GM18511 (cell line): Measurements from ENCODE around the gene MYH7.
"Not testable (repeated sequence)": the region's sequence is repeated elsewhere in the genome, so short reads cannot be mapped to it uniquely, and the experiment has no call there.

Source experiments
- ATAC-seq: cut with Tn5 transposase; IDR thresholded peaks from one replicate; pipeline ENCODE4 v1.9.1; 2021; ENCODE audit warnings: mild to moderate bottlenecking, moderate library complexity; ENCODE audit not compliant: unreplicated experiment

Gene MYH7

DNA sequence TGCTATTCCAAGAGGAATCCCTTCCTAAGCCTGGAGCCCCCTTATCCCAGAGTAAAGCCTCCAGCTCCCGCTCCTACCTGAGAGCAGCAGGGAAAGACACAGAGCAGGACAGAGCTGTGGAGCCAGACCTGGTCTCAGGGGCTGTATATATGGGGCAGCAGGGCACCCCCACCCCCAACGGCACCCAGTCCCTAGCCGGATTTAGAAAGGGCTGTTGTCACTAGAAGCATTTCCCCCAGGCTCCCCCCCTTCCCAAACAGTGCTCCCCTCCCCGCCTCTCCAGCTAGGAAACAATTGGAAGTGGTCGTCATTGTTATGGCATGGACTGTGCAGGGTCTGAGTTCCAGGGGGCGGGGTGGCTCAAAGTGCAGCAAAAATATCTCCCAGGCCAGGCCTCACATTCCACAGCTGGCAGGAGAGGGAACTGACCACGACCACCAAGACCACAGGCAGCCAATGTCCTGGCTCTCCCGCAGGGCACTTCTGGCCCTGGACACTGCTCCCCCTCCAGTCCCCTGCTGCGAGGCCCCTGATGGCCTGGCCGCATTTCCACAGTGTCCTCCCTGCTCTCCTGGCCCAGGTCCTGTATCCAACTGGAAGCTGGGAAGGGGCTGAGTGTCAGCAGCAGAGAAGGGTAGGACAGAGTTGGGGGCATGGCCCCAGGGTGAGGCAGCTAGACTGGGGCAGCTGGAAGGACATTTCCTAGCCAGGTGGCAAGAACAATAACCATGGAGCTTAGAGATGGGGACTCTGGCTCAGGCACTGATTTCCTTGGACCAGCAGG, at the start of gene MYH7:
Gene MYH7, minus strand, starts transcription at position 118 of the 784 bp plus-strand sequence. CDS start 1,928 bp downstream, outside the sequence.
- ATAC-seq = no peak

DNA sequence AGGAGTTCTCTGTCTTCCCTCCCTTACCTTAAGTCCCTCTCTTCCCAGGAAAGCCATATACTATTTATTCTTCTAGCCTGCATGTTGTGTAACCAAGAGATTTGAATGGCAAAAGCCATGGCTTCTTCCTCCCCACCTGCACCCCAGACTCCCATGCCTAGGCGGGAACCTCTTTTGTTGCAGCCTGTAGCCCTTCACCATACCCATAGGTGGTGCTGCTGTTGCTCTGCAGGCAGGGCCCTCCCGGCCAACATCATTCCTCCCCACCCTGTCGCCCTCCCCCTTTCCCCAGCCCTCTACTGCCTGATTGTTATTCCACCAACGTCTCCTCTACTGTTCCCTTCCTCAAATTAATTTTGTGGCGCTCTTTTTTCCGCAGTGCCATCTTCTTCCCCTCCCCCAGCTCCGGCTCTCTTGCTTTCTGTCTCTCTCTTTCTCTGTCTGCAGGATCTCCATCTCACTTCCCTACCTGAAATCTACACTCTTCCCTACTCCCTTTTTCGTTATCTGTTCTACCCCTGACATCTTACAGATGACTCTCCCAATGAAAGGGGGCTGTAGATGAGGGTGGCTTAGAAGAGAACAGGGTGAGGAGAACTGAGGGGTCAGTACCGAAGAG, 47.9 kb upstream of the MYH7 start:
- ATAC-seq = no peak

DNA sequence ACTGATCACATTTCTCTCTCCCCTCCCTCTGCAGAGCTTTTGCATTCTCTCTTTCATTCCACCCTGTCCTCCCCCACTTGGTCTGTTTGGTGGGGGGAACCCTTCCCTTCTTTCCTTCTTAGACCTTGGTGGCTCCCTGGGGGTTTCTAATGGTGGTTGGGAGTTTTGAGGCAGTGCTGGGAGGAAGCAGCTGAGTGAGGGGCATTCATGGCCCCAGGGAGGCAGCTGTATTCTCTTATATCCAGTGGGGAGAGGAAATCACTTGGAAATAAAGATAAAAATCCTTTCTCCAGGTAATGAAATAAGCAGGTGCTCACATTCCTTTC, 47.3 kb upstream of the MYH7 start:
- no peak for ATAC-seq

DNA sequence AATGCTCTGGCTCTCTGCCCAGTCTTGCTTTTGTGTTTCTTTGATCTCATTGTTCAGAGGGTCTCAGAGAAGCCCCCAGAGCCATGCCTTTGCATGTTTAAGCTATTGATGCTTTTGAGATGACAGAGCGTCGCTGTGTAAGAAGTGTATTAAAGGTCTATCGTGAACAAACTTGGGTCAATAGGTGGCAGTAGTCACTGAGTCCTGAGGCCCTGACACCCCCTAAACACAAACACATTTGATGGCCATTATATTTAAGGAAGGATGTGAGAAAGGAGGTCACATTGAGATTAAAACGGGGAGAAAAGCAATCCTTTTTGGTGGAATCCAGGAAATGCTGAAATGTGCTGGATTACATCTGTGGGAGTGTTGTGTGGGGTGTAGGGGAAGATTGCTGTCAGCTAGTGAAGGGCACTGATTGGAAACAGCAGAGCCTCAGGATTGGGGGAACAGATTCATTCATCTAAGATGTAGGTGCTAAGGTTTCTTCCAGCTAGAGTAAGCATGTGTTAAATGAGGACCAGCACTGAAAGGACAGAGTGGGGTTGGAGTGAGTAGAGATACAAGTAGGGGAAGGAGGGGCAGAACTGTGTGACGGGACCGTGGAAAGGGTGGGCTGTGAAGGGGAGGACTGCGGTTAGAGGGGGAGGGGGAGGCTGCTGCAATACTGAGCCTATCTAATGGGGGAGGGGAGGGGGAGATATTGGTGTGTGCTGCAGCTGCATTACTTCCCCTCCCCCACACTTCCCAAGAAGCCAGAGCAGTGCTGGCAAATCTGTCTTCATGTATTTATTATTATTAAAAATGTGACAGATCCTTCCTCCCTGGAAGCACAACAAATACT, 46.7 kb upstream of the MYH7 start:
- ATAC-seq = no peak

DNA sequence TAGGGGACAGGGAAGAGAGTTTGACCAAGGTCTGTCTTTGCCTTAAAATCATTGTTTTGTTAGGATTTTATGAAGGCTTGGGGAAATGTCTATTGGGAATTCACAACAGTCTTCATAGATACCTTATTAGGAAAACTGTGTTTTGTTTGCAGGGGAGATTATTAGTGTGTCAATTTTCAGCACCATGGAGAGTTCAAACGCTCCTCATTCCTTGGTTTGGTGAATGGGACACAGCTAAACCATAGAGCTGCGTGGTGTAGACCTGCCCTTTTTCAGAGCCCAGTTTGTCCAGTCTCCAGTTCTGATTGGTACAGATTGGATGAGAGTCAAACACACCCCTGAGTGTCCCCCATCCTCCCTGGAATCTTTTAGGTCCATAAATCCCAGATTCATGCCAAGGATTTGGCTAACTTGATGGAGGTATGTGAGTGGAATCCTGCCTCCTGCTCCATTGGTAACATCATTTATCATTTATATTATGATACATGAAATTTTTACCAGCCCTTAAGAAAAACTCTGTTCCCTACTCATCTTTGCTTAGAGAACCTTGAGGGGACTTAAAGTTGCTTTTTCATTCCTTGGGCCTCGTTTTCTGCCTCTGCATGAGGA, 46.0 kb upstream of the MYH7 start:
- ATAC-seq = no peak

DNA sequence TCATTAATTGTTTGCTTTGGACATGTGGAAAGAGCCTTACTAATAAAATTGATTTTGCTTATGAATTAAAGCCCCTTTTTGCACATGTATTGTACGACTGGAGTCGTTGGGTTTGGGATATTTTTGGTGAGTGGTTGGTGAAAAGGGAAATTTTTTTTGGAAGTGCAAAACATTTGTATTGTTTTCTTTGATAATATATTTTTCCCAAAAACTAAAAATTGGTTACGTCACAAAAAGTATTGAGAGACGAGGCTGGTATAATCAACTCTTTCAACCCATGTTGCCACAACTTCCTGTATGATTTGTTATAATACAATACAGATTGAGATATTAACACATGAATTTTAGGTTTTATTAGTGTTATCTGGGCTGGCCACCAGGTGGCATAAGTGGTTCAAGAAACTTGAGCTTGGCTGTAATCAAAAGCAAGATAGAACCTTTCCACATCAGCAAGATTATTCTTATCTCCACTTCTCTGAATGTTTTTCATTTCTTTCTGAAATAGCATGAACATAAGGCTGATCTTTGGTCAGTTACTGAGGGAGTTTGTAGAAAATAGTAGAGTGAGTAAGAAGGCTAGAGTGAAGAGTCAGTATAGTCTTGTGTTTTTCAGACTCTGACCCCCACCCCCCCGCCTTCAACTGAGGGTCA, 42.8 kb upstream of the MYH7 start:
- ATAC-seq = no peak

DNA sequence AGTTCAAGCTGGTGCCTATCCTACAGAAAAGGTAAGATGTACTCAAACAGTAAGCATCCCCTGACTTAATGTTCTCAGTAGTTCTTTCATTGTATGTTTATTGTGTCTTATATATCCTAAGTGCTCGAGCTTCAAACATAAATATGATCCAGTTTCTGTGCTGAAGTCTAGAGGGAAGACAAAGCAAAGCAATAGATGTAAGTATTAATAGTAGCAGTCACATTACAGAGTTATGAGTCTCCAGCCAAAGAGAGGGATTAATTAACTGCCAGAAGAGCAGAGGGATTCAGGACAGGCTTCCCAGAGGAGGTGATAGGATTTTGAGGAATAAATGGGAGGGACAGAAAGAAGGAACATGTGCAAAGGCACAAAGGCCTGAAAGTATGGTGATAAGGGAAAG, 35.5 kb upstream of the MYH7 start:
- ATAC-seq = no peak

DNA sequence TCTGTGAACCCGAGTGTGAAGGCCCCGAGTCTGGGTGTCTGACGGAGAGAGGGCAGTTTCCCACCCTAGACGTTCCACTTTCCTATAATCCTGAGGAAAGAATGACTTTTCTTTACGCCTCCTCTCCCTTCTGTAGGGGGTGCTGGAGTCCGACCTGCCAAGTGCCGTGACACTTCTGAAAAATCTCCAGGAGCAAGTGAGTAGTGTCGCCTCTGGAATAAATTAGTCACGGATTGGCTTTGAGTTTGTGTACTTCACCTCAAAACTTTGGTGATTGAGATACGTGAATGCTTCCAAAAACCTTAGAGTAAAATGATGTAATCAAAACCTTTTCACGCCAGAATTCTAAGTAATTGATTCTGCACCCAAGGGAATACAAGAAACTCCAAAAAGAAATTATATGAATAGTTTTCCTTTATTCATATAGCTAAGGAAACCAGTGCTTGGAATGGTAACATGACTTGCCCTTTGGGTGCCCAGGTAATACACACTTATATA, 34.5 kb upstream of the MYH7 start:
- ATAC-seq = peak; percentile 13

DNA sequence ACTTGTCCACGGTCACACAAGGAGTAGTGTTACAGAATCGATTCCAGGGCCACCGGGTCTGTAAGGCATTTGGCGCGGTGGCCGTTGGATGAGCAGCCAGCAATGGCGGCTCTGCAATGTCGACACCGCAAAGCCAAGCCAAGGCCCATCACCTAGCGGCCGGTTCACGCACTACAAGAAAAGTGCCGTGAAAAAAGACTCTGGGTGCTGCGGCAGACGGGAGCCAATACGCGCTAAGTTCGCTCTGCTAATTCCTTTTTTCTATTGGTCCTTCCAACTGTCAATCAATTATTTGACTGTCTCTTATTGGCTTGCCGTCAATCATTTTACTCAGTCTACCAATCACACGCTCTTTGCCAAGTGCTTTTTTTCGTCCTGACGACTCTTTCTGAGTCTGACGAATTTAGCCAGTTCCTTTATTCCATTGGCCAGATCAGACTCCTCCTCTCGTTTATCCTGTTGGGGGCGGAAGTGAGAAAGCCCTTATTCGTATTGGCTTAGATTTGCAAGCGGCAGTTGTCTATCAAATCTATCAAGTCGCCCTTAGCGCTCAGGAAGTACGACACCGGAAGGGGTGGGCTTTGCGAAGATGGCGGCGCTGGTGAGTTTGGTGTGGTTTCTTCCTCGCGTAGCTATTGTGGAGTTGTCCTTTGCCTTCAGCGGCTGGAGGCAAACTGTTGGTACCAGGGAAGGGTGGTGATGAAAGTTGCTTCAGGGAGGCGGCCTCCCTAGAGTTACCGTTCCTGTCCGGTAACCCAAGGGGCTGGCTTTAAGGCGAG, 33.9 kb upstream of the MYH7 start, which contains the start of gene NGDN:
Gene NGDN, plus strand, starts transcription at position 577 of the 779 bp plus-strand sequence. Its CDS starts 13 bp downstream, at position 590.
- peak; percentile 97 for ATAC-seq

DNA sequence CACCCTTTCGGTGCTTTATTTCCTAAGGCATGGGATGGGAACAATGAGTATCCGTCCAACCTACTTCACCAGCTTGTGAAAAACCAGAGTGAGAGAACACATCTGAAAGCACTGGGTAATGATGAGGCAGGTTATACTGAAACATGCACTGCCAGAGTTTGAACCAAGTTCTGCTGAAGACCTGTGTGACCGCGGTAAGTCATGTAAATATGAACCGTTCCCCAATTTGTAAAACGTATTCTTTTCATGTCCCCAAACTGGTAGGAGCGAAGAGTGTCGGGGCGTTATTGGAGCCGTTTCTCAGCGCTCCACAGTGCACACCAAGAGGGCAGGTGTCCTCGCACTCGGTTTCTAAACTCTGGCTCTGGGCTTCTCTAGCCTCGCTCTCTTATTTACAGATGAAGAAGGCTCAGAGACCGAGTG, 33.3 kb upstream of the MYH7 start:
- ATAC-seq = no peak

DNA sequence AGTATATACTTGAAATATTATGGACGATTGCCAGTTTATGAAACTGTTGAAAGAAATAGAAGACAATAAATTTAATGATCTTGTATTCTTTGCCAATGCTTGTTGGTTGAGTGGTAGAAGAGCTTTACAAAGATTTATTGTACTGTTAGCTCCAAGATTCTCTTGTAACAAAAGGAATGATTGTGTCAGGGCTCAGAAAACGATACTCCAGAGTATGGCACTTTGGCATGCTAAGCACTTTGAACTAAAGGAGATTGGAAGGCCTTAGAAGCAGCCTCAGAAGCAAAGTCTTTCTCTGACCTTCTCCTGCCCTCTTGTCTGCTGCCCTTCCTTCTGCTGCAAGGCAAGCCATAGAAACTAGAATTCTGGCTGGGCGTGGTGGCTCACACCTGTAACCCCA, 29.8 kb upstream of the MYH7 start:
- no peak for ATAC-seq

DNA sequence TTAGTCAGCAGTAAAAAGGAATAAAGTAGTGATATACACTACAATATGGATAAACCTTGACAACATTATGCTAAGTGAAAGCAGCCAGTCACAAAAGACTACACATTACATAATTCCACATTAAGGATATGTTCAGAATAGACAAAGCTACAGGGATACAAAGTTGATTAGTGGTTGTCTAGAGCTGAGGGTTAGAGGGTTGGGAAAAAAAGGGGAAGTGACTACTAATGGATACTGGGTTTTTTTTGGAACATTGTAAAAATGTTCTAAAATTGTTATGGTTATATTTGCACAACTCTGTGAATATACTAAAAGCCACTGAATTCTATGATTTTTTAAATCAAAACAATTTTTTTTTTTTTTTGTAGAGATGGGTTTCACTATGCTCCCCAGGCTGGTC, 29.2 kb upstream of the MYH7 start:
- ATAC-seq = no peak

DNA sequence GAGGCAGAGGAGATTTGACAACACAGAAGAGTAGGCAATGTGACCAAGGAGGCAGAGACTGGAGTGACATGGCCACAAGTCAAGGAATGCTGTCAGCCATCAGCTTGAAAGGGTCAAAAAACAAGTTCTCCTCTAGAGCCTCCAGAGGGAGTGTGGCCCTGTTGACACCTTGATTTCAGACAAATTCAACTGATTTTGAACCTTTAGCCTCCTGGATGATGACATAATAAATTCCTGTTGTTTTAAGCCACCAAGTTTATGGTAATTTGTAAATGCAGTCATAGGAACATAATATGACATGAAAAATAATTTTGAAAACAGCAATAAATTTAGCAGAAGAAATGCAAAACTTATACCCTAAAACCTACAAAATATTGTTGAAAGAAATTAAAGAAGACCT, 25.5 kb upstream of the MYH7 start:
- no peak for ATAC-seq

DNA sequence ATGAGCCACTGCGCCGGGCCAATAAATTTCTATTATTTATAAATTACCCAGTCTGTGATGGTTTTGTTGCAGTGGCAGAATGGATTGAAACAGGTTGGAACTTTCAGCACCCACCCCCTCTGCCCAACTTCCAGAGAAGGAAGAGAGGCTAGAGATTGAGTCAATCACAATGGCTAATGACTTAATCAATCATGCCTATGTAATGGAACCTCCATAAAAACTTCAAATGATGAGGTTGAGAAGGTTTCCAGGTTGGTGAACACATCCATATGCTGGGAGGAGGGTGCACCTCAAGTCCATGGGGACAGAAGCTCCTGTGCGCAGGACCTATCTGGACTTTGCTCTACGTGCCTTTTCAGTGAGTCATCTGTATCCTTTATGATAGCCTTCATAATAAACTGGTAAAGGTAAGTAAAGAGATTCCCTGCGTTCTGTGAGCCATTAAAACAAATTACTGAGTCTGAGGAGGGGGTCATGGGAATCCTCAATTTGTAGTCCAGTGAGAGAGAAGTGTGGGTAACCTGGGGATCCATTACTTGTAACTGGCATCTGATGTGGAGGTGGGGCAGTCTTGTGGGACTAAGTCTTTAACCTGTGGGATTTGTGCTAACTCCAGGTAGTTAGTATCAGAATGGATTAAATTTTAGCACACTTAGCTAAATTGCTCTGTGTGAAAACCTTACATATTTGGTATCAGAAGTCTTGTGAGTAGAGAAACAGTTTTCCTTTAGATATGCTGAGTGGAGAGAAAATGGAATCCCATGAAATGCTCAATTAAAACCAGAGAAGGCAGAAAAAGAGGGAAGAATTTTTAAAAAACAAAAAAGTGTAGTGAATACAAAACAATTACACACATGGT, 22.4 kb upstream of the MYH7 start:
- no peak for ATAC-seq

DNA sequence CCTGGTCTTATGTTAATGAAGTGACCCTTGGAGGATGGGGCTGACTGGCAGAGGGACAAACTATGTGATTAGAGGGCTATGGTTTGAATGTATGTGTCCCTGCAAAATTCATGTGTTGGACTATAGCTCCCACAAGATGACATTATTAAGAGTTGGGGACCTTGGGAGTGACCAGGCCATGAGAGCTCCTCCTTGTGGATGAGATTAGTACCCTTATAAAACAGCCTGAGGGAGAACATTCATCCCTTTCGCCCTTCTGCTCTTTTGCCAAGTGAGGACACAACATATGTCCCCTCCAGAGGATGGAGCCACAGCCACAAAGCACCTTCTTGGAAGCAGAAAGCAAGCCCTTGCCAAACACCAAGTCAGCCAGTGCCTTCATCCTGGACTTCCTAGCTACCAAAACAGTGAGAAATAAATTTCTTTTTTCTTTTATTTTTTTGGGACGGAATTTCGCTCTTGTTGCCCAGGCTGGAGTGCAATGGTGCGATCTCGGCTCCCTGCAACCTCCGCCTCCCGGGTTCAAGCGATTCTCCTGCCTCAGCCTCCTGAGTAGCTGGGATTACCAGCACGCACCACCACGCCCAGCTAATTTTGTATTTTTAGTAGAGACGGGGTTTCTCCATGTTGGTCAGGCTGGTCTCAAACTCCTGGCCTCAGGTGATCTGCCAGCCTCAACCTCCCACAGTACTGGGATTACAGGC, 21.6 kb upstream of the MYH7 start:
- ATAC-seq = not testable (repeated sequence)

DNA sequence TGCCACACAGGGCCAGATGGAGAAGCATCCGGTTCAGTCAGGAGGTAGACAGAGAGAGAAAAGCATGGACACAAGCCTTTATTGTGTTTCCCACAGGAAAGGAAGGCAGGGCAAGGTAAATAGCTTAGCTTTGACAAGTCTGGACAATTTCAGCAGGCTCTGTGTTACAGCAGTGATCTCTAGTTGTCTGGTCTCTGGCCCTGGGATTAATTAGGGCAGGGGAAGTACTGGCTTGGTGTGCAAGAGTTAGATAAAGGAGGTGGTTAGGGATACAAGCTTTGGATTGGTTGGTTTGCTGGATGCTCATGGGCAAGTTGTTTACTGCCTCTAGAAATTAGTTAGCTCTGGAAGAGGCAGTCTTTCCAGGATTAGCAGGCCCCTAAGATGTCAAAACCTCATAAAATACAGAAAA, 19.0 kb upstream of the MYH7 start:
- ATAC-seq = no peak

DNA sequence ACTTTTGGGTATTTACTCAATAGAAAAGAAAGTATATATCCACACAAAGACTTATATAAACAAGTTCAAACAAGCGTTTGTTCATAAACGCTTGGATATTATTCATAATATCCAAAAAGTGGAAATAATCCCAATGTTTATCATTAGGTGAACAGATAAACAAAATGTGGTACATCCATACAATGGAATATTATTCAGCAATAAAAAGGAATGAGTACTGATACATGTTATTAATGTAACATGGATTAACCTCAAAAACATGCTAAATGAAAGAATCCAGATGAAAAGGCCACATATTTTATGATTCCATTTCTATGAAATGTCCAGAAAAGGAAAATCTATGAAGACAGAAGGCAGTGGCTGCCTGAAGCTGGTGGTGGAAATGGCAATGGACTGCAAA, 16.8 kb upstream of the MYH7 start:
- no peak for ATAC-seq

DNA sequence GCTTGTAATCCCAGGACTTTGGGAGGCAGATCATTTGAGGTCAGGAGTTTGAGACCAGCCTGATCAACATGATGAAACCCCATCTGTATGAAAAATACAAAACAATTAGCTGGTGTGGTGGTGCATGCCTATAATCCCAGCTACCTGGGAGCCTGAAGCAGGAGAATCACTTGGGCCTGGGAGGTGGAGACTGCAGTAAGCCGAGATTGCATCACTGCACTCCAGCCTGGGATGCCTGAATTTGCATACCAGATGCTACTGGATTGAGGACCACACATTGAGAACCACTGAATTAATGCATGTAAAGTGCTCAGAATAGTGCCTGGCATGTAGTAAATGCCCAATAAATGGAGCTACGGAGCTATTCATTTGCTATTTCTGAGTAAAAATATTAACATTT, 14.9 kb upstream of the MYH7 start:
- ATAC-seq = no peak
